Astrocyte (in vitro differentiated cells and primary cell): Measurements from ENCODE around the gene CCND2. TPM values are rescaled to one million over a fixed set of nuclear protein-coding genes. Genes with fewer than 3 reads are reported as not detected.

Source experiments
- DNase-seq: peaks from one replicate; pipeline ENCODE4 v3.0.0-alpha.2; 2010; ENCODE audit warnings: low read depth
- FAIRE-seq: peaks from 2 replicates; lab custom pipeline; 2011; peaks lifted over from hg19 to GRCh38; lab: Jason Lieb, UNC
- H2AFZ ChIP-seq: 2 replicates; pipeline ENCODE4 v1.6.0; 2012; ENCODE audit warnings: low read depth, low read length, inconsistent platforms
- H3K27ac ChIP-seq: 2 replicates; pipeline ENCODE4 v1.5.1; 2011; ENCODE audit warnings: low read depth, low read length, inconsistent platforms
- H3K27me3 ChIP-seq: 2 replicates; pipeline ENCODE4 v1.6.0; 2011; ENCODE audit warnings: low read length, inconsistent platforms; ENCODE audit not compliant: insufficient read depth
- H3K36me3 ChIP-seq: 2 replicates; pipeline ENCODE4 v1.5.1; 2011; ENCODE audit warnings: low read length, inconsistent platforms; ENCODE audit not compliant: insufficient read depth
- H3K4me1 ChIP-seq: 2 replicates; pipeline ENCODE4 v1.5.1; 2011; ENCODE audit warnings: low read length, inconsistent platforms; ENCODE audit not compliant: insufficient read depth
- H3K4me2 ChIP-seq: 2 replicates; pipeline ENCODE4 v1.6.0; 2012; ENCODE audit warnings: low read length, inconsistent platforms
- H3K4me3 ChIP-seq: 2 replicates; pipeline ENCODE4 v1.5.1; 2011; ENCODE audit warnings: low read depth, mild to moderate bottlenecking, low read length, inconsistent platforms; ENCODE audit not compliant: insufficient read depth
- H3K79me2 ChIP-seq: 2 replicates; pipeline ENCODE4 v1.6.0; 2012; ENCODE audit warnings: mild to moderate bottlenecking, low read length, inconsistent platforms; ENCODE audit not compliant: insufficient read depth
- H3K9ac ChIP-seq: 2 replicates; pipeline ENCODE4 v1.6.0; 2012; ENCODE audit warnings: mild to moderate bottlenecking, low read length, inconsistent platforms
- H3K9me3 ChIP-seq: 2 replicates; pipeline ENCODE4 v1.5.1; 2012; ENCODE audit warnings: low read depth, mild to moderate bottlenecking, low read length, inconsistent platforms; ENCODE audit not compliant: insufficient read depth
- H4K20me1 ChIP-seq: 2 replicates; pipeline ENCODE4 v1.6.0; 2012; ENCODE audit warnings: low read length, inconsistent platforms; ENCODE audit not compliant: insufficient read depth
- H3K27ac Mint-ChIP-seq: one replicate; pipeline ENCODE4 v1.8.0; 2021; ENCODE audit warnings: mild to moderate bottlenecking, mixed read lengths; ENCODE audit not compliant: unreplicated experiment
- H3K27me3 Mint-ChIP-seq: one replicate; pipeline ENCODE4 v1.8.0; 2021; ENCODE audit warnings: low read depth, mixed read lengths; ENCODE audit not compliant: unreplicated experiment
- H3K36me3 Mint-ChIP-seq: one replicate; pipeline ENCODE4 v1.8.0; 2021; ENCODE audit warnings: low read depth, mixed read lengths; ENCODE audit not compliant: unreplicated experiment
- H3K4me1 Mint-ChIP-seq: one replicate; pipeline ENCODE4 v1.8.0; 2021; ENCODE audit warnings: low read depth, mixed read lengths; ENCODE audit not compliant: unreplicated experiment
- H3K4me3 Mint-ChIP-seq: one replicate; pipeline ENCODE4 v1.8.0; 2021; ENCODE audit warnings: mild to moderate bottlenecking, moderate library complexity, mixed read lengths; ENCODE audit not compliant: unreplicated experiment
- H3K9me3 Mint-ChIP-seq: one replicate; pipeline ENCODE4 v1.8.0; 2021; ENCODE audit warnings: mild to moderate bottlenecking, mixed read lengths; ENCODE audit not compliant: unreplicated experiment
- EZH2 ChIP-seq: IDR thresholded peaks from 2 replicates; pipeline ENCODE4 v1.6.1; 2012; ENCODE audit warnings: mild to moderate bottlenecking, low read length, inconsistent platforms; ENCODE audit not compliant: insufficient read depth
- total RNA-seq: library from RNA; stranded (reverse); gene quantifications from 2 replicates; pipeline ENCODE4 v1.2.1, GENCODE V29; 2021
- TF ChIP-seq, protein P1 (sequence below): IDR thresholded peaks from 2 replicates; pipeline ENCODE4 v1.5.1; 2011; ENCODE audit warnings: low read depth, mild to moderate bottlenecking, inconsistent platforms, low read length, moderate library complexity; ENCODE audit not compliant: insufficient read depth

CCND2 gene
- total RNA-seq, 1 donor from 2014 or later, result 726 TPM

GRCh38 chr12:4278329-4279197, 5.0 kb downstream of the CCND2 start:
- peaks cover 48% of the 10 kb centered on the region for H3K4me1 Mint-ChIP-seq
- no peak overlapping the region for H3K4me3 ChIP-seq
- no peaks in the 10 kb centered on the region for H3K27me3 Mint-ChIP-seq
- no peak overlapping the region for H2AFZ ChIP-seq
- no peak for TF ChIP-seq EZH2
- TF ChIP-seq, protein P1, sequence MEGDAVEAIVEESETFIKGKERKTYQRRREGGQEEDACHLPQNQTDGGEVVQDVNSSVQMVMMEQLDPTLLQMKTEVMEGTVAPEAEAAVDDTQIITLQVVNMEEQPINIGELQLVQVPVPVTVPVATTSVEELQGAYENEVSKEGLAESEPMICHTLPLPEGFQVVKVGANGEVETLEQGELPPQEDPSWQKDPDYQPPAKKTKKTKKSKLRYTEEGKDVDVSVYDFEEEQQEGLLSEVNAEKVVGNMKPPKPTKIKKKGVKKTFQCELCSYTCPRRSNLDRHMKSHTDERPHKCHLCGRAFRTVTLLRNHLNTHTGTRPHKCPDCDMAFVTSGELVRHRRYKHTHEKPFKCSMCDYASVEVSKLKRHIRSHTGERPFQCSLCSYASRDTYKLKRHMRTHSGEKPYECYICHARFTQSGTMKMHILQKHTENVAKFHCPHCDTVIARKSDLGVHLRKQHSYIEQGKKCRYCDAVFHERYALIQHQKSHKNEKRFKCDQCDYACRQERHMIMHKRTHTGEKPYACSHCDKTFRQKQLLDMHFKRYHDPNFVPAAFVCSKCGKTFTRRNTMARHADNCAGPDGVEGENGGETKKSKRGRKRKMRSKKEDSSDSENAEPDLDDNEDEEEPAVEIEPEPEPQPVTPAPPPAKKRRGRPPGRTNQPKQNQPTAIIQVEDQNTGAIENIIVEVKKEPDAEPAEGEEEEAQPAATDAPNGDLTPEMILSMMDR, result no peak
- FAIRE-seq (no peak), DNase-seq (no peak)
- peaks cover 51% of the 10 kb centered on the region for H3K27me3 ChIP-seq
- H3K27ac Mint-ChIP-seq, result peak overlapping the region; percentile 70
- no peaks in the 10 kb centered on the region for H3K79me2 ChIP-seq
- H3K4me3 Mint-ChIP-seq, result peak overlapping the region; percentile 98
- H3K9me3 ChIP-seq, result no peaks in the 10 kb centered on the region
- H4K20me1 ChIP-seq, result peaks cover 36% of the 10 kb centered on the region
- peaks cover 9% of the 10 kb centered on the region for H3K4me1 ChIP-seq
- H3K9me3 Mint-ChIP-seq, result no peaks in the 10 kb centered on the region
- no peaks in the 10 kb centered on the region for H3K36me3 ChIP-seq
- H3K27ac ChIP-seq, result no peak overlapping the region
- no peak overlapping the region for H3K4me2 ChIP-seq
- H3K36me3 Mint-ChIP-seq, result peaks cover 42% of the 10 kb centered on the region
- H3K9ac ChIP-seq, result no peak overlapping the region

DNA sequence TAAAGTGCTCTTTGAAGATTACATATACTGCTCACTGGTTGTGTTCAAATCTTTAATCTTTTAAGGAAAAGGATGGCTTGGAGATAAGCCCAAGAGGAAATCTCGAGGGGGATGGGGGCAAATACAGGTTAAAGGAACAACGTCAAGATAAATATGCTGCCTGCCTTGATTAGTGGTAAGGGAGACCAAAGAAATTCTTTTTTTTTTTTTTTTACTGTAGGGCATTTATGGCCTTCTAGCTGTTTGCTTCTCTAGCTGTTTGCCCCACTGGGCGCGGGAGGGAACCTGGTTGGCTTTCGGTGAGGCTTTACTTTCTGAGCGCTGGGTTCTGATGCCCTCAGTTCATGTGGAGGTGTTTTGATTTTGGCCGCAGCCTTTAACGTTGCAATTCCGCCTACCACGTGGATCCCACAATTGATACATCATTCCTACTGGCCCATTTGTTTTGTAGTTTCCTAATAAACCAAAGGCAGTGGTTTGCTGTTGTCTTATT, 5.7 kb downstream of the CCND2 start:
- no peaks in the 10 kb centered on the region for H3K9me3 Mint-ChIP-seq
- H3K27me3 Mint-ChIP-seq, result no peaks in the 10 kb centered on the region
- peaks cover 53% of the 10 kb centered on the region for H3K4me1 Mint-ChIP-seq
- FAIRE-seq, result no peak
- H2AFZ ChIP-seq, result no peak overlapping the region
- H3K4me3 Mint-ChIP-seq, result peak overlapping the region; percentile 98
- H3K9ac ChIP-seq, result no peak overlapping the region
- H3K27me3 ChIP-seq, result peaks cover 44% of the 10 kb centered on the region
- no peak for DNase-seq
- H3K9me3 ChIP-seq, result no peaks in the 10 kb centered on the region
- no peaks in the 10 kb centered on the region for H3K36me3 ChIP-seq
- peaks cover 9% of the 10 kb centered on the region for H3K4me1 ChIP-seq
- H3K4me3 ChIP-seq, result no peak overlapping the region
- no peak for TF ChIP-seq EZH2
- TF ChIP-seq, protein P1, result no peak
- peaks cover 36% of the 10 kb centered on the region for H4K20me1 ChIP-seq
- peaks cover 46% of the 10 kb centered on the region for H3K36me3 Mint-ChIP-seq
- no peak overlapping the region for H3K27ac ChIP-seq
- no peak overlapping the region for H3K27ac Mint-ChIP-seq
- H3K4me2 ChIP-seq, result no peak overlapping the region
- H3K79me2 ChIP-seq, result no peaks in the 10 kb centered on the region
